ENCODE measurements around the gene SLC25A41.

Gene SLC25A41

DNA sequence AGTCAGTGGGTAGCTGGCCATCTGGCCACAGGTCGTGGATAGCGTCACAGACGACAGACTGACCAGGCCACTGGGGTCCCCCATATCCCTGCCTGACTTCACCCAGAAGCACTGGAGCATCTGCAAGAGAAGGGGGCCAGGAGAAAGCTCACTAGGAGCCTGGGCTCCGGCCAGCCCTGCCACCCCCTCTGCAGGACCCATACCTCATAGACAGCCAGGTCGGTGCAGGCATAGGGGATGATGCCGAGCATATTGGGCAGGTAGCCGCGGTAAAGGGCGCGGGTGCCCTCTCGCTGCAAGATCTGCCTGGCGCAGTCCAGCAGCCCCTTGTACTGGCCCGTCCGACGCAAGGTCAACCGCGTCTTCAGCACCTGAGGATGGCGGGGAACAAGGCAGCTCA lies 6.4 kb downstream of the SLC25A41 start:
- H3F3A ChIP-seq (ENCODE audit: insufficient read depth, low read length): no peaks in the 10 kb centered on the region
- H3K9me2 ChIP-seq (ENCODE audit: low read depth, low read length): no peaks in the 10 kb centered on the region
- peaks cover 20% of the 10 kb centered on the region for H3K79me2 ChIP-seq (ENCODE audit: insufficient read depth, low read length)
- H3K4me3 ChIP-seq (ENCODE audit: low read depth, low read length, poor library complexity, severe bottlenecking): no peak overlapping the region
- H3K4me2 ChIP-seq (ENCODE audit: low read length): no peak overlapping the region
- no peaks in the 10 kb centered on the region for H3K27me3 ChIP-seq (ENCODE audit: insufficient read depth, low read length)
- TF ChIP-seq CTCF (IDR thresholded peaks at IDR 0.05; ENCODE audit: low read length) (no peak), EZH2 (IDR thresholded peaks at IDR 0.05; ENCODE audit: borderline replicate concordance, low read length) (no peak)
- no peak overlapping the region for H3K9ac ChIP-seq (ENCODE audit: low read length)
- H3K36me3 ChIP-seq (ENCODE audit: insufficient read depth, low read length): peaks cover 16% of the 10 kb centered on the region; the same call in 1 of the 2 replicates
- H3K27ac ChIP-seq (ENCODE audit: low read depth, low read length, poor library complexity, severe bottlenecking): no peak overlapping the region
- peaks cover 21% of the 10 kb centered on the region for H3K4me1 ChIP-seq (ENCODE audit: insufficient read depth, low read length, severe bottlenecking)
- no peaks in the 10 kb centered on the region for H3K9me3 ChIP-seq (ENCODE audit: low read length)
- H4K20me1 ChIP-seq (ENCODE audit: insufficient read depth, low read length): no peaks in the 10 kb centered on the region
- no peak overlapping the region for H2AFZ ChIP-seq (ENCODE audit: low read length)

GRCh38 chr19:6425732-6426620 lies 7.6 kb downstream of the SLC25A41 start:
- Histone ChIP-seq H3K4me2 (ENCODE audit: low read length) (peak overlapping the region; percentile 25; the same call in 1 of the 2 replicates), H3K4me1 (ENCODE audit: insufficient read depth, low read length, severe bottlenecking) (peaks cover 23% of the 10 kb centered on the region), H3K27me3 (ENCODE audit: insufficient read depth, low read length) (no peaks in the 10 kb centered on the region), H3K79me2 (ENCODE audit: insufficient read depth, low read length) (peaks cover 32% of the 10 kb centered on the region), H3K36me3 (ENCODE audit: insufficient read depth, low read length) (peaks cover 27% of the 10 kb centered on the region), H3F3A (ENCODE audit: insufficient read depth, low read length) (no peaks in the 10 kb centered on the region), H3K9me3 (ENCODE audit: low read length) (no peaks in the 10 kb centered on the region), H3K9me2 (ENCODE audit: low read depth, low read length) (no peaks in the 10 kb centered on the region), H3K27ac (ENCODE audit: low read depth, low read length, poor library complexity, severe bottlenecking) (peak overlapping the region; percentile 71), H4K20me1 (ENCODE audit: insufficient read depth, low read length) (no peaks in the 10 kb centered on the region), H2AFZ (ENCODE audit: low read length) (no peak overlapping the region), H3K4me3 (ENCODE audit: low read depth, low read length, poor library complexity, severe bottlenecking) (peak overlapping the region; percentile 23), H3K9ac (ENCODE audit: low read length) (no peak overlapping the region)
- peak; percentile 51 for TF ChIP-seq CTCF (IDR thresholded peaks at IDR 0.05; ENCODE audit: low read length)
- TF ChIP-seq EZH2 (IDR thresholded peaks at IDR 0.05; ENCODE audit: borderline replicate concordance, low read length): no peak

GRCh38 chr19:6424939-6425731 lies 8.4 kb downstream of the SLC25A41 start:
- Histone ChIP-seq H3K79me2 (ENCODE audit: insufficient read depth, low read length) (peaks cover 38% of the 10 kb centered on the region), H3K27ac (ENCODE audit: low read depth, low read length, poor library complexity, severe bottlenecking) (peak overlapping the region; percentile 71), H4K20me1 (ENCODE audit: insufficient read depth, low read length) (no peaks in the 10 kb centered on the region), H3K4me1 (ENCODE audit: insufficient read depth, low read length, severe bottlenecking) (peaks cover 23% of the 10 kb centered on the region), H3K9me3 (ENCODE audit: low read length) (no peaks in the 10 kb centered on the region), H3K27me3 (ENCODE audit: insufficient read depth, low read length) (no peaks in the 10 kb centered on the region), H3K4me3 (ENCODE audit: low read depth, low read length, poor library complexity, severe bottlenecking) (peak overlapping the region; percentile 23), H3K9ac (ENCODE audit: low read length) (no peak overlapping the region), H3K9me2 (ENCODE audit: low read depth, low read length) (no peaks in the 10 kb centered on the region), H3K4me2 (ENCODE audit: low read length) (peak overlapping the region; percentile 25; the same call in 1 of the 2 replicates), H3F3A (ENCODE audit: insufficient read depth, low read length) (no peaks in the 10 kb centered on the region), H2AFZ (ENCODE audit: low read length) (no peak overlapping the region), H3K36me3 (ENCODE audit: insufficient read depth, low read length) (peaks cover 36% of the 10 kb centered on the region)
- no peak for TF ChIP-seq CTCF (IDR thresholded peaks at IDR 0.05; ENCODE audit: low read length)
- no peak for TF ChIP-seq EZH2 (IDR thresholded peaks at IDR 0.05; ENCODE audit: borderline replicate concordance, low read length)
